ENCODE measurements around the gene USP24.

The USP24 gene

DNA sequence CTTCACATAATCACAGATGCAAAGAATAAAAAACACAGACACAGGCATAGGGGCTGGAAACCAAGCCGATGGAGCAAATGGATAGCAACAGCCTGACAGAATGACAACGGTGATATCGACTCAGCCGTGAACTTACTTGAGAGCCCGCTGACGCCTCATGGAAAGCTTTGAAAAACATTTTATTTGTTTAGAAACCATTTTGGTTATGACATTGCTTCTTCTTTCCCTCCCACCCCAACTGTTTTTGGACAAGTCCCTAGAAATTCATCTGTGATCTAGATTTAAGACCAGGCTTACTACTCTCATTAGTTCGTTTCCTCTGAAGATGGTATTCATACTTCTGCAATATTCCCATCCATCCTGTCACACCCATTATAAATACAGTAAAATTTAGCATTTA, 130.9 kb downstream of the USP24 start:
- TF ChIP-seq, protein P1, sequence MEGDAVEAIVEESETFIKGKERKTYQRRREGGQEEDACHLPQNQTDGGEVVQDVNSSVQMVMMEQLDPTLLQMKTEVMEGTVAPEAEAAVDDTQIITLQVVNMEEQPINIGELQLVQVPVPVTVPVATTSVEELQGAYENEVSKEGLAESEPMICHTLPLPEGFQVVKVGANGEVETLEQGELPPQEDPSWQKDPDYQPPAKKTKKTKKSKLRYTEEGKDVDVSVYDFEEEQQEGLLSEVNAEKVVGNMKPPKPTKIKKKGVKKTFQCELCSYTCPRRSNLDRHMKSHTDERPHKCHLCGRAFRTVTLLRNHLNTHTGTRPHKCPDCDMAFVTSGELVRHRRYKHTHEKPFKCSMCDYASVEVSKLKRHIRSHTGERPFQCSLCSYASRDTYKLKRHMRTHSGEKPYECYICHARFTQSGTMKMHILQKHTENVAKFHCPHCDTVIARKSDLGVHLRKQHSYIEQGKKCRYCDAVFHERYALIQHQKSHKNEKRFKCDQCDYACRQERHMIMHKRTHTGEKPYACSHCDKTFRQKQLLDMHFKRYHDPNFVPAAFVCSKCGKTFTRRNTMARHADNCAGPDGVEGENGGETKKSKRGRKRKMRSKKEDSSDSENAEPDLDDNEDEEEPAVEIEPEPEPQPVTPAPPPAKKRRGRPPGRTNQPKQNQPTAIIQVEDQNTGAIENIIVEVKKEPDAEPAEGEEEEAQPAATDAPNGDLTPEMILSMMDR (IDR thresholded peaks at IDR 0.05; ENCODE audit: low read depth, low read length): no peak
- Histone ChIP-seq H2AFZ (ENCODE audit: low read depth, low read length) (no peak overlapping the region), H3K4me2 (ENCODE audit: low read length) (no peak overlapping the region), H3K79me2 (ENCODE audit: low read length) (no peaks in the 10 kb centered on the region), H3K9me3 (ENCODE audit: insufficient read depth, low read length) (no peaks in the 10 kb centered on the region), H3K4me3 (ENCODE audit: low read length) (no peak overlapping the region), H4K20me1 (ENCODE audit: insufficient read depth, low read length) (no peaks in the 10 kb centered on the region), H3K36me3 (replicated peaks; ENCODE audit: low read depth, low read length) (peaks cover 26% of the 10 kb centered on the region), H3K9ac (ENCODE audit: low read length) (no peak overlapping the region), H3K27me3 (ENCODE audit: low read depth, low read length) (no peaks in the 10 kb centered on the region), H3K27ac (ENCODE audit: low read length) (no peak overlapping the region), H3K4me1 (ENCODE audit: low read length) (no peaks in the 10 kb centered on the region)

DNA sequence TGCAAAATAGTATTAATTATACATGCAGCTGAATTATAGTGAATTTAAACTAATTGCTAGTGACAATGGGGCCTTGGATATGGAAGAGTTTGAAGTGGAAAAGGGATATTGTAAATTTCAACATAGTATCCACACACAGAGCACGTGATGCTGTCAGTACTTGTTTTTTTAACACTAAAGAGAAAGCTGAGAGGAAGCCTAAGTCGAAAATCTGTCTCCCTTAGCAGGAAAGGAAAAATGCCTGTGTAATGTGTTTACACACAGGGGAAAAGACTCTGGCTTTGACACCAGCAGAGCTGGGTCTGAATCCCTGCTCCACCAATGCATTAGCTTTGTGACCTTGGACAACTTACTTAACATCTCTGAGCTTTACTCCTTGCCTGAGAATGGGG, 133.3 kb downstream of the USP24 start:
- no peaks in the 10 kb centered on the region for H3K9me3 ChIP-seq (ENCODE audit: insufficient read depth, low read length)
- no peak overlapping the region for H2AFZ ChIP-seq (ENCODE audit: low read depth, low read length)
- H3K9ac ChIP-seq (ENCODE audit: low read length): no peak overlapping the region
- no peaks in the 10 kb centered on the region for H3K4me1 ChIP-seq (ENCODE audit: low read length)
- H3K27ac ChIP-seq (ENCODE audit: low read length): no peak overlapping the region
- no peak for TF ChIP-seq EZH2phosphoT487 (IDR thresholded peaks at IDR 0.05; ENCODE audit: low read depth)
- TF ChIP-seq, protein P1 (IDR thresholded peaks at IDR 0.05; ENCODE audit: low read depth, low read length): no peak
- no peaks in the 10 kb centered on the region for H3K79me2 ChIP-seq (ENCODE audit: low read length)
- peaks cover 21% of the 10 kb centered on the region for H3K36me3 ChIP-seq (replicated peaks; ENCODE audit: low read depth, low read length)
- H3K27me3 ChIP-seq (ENCODE audit: low read depth, low read length): no peaks in the 10 kb centered on the region
- no peaks in the 10 kb centered on the region for H4K20me1 ChIP-seq (ENCODE audit: insufficient read depth, low read length)
- H3K4me2 ChIP-seq (ENCODE audit: low read length): no peak overlapping the region
- no peak overlapping the region for H3K4me3 ChIP-seq (ENCODE audit: low read length)

DNA sequence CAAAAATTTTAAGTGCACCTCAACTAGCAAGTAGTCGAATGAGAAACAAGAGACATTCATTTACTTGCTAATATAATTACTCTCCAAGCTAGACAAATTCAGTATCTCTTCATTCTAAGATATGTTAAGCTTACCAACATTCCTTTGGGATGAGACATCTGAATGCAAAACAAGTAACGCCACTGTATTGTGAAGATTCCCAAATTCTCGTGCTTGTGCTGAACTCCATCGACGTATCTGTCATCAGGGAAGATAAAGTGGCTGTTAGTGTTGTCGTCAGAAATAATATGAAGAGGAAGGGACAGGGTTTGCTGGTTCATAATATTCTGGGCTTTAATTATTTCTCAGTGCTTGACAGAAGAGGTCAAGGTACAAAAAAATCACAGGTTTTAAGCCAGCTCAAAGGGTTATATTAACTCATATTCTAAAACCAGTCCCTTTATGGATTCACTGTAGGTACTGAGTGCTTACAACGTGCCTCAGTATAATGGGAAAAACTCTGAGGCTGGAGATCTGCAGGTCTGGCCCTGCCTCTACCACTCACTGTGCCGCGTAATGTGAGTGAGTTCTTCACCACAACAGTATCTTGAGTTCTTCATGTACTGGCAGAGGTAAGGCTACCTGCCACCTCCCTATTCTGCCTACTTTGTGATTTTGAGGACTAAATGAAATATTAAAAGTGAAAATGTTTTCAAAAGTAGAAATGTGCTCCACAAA, 133.8 kb downstream of the USP24 start:
- Histone ChIP-seq H4K20me1 (ENCODE audit: insufficient read depth, low read length) (no peaks in the 10 kb centered on the region), H2AFZ (ENCODE audit: low read depth, low read length) (no peak overlapping the region), H3K9me3 (ENCODE audit: insufficient read depth, low read length) (no peaks in the 10 kb centered on the region), H3K36me3 (replicated peaks; ENCODE audit: low read depth, low read length) (peaks cover 17% of the 10 kb centered on the region), H3K4me2 (ENCODE audit: low read length) (no peak overlapping the region), H3K27ac (ENCODE audit: low read length) (no peak overlapping the region), H3K4me1 (ENCODE audit: low read length) (no peaks in the 10 kb centered on the region), H3K4me3 (ENCODE audit: low read length) (no peak overlapping the region), H3K9ac (ENCODE audit: low read length) (no peak overlapping the region), H3K79me2 (ENCODE audit: low read length) (no peaks in the 10 kb centered on the region), H3K27me3 (ENCODE audit: low read depth, low read length) (no peaks in the 10 kb centered on the region)
- no peak for TF ChIP-seq EZH2phosphoT487 (IDR thresholded peaks at IDR 0.05; ENCODE audit: low read depth)
- TF ChIP-seq, protein P1 (IDR thresholded peaks at IDR 0.05; ENCODE audit: low read depth, low read length): no peak

DNA sequence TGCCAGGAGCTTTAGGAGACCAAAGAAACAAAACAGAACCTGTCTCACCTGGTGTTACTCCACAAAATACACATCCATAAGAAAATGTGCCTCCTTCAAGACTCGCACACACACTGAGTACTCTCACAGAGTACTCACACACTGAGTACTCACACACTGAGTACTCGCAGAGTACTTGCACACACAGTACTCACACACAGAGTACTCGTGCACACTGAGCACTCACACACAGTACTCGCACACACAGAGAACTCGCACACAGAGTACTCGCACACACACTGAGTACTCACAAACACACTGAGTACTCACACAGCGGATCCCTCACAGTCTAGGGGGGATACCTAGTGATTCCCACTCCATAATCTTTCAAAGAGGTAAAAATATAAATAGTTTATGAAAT, 135.5 kb downstream of the USP24 start:
- TF ChIP-seq EZH2phosphoT487 (IDR thresholded peaks at IDR 0.05; ENCODE audit: low read depth): no peak
- TF ChIP-seq, protein P1 (IDR thresholded peaks at IDR 0.05; ENCODE audit: low read depth, low read length): no peak
- H4K20me1 ChIP-seq (ENCODE audit: insufficient read depth, low read length): no peaks in the 10 kb centered on the region
- peaks cover 16% of the 10 kb centered on the region for H3K36me3 ChIP-seq (replicated peaks; ENCODE audit: low read depth, low read length)
- no peak overlapping the region for H3K4me3 ChIP-seq (ENCODE audit: low read length)
- no peak overlapping the region for H3K9ac ChIP-seq (ENCODE audit: low read length)
- H3K79me2 ChIP-seq (ENCODE audit: low read length): no peaks in the 10 kb centered on the region
- H3K4me1 ChIP-seq (ENCODE audit: low read length): no peaks in the 10 kb centered on the region
- no peaks in the 10 kb centered on the region for H3K9me3 ChIP-seq (ENCODE audit: insufficient read depth, low read length)
- no peaks in the 10 kb centered on the region for H3K27me3 ChIP-seq (ENCODE audit: low read depth, low read length)
- no peak overlapping the region for H2AFZ ChIP-seq (ENCODE audit: low read depth, low read length)
- H3K27ac ChIP-seq (ENCODE audit: low read length): no peak overlapping the region
- H3K4me2 ChIP-seq (ENCODE audit: low read length): no peak overlapping the region
